SJCRH30 (cell line): ENCODE measurements around the gene KRTAP4-7. TPM values are rescaled to one million over a fixed set of nuclear protein-coding genes. Genes with fewer than 3 reads are reported as not detected.

ENCODE experiments used
- total RNA-seq: library from RNA; depleted of rRNA; stranded (reverse); fragments of >200 nt; shearing (Covaris generic); gene quantifications from 2 replicates; pipeline ENCODE4 v1.2.3, GENCODE V29; 2014; rRNA removed

The KRTAP4-7 gene
- total RNA-seq, 1 experiment from 2014 or later = 0.18 TPM

Other genes with a start within 250 kb of the KRTAP4-7 start
- gene KRT12, start 216.9 kb upstream of the KRTAP4-7 start, total RNA-seq = not detected in 2 replicates
- gene KRT20, start 198.9 kb upstream of the KRTAP4-7 start, total RNA-seq = 0.08 and 0.28 TPM in 2 replicates
- not detected in 2 replicates for gene KRT23, start 146.5 kb upstream of the KRTAP4-7 start, total RNA-seq
- not detected in 2 replicates for gene KRT39, start 117.2 kb upstream of the KRTAP4-7 start, total RNA-seq
- not detected in 2 replicates for gene KRT40, start 99.8 kb upstream of the KRTAP4-7 start, total RNA-seq
- gene KRTAP3-3, start 90.0 kb upstream of the KRTAP4-7 start, total RNA-seq = not detected in 2 replicates
- not detected in 2 replicates for gene KRTAP3-2, start 84.2 kb upstream of the KRTAP4-7 start, total RNA-seq
- not detected in 2 replicates for gene KRTAP3-1, start 75.0 kb upstream of the KRTAP4-7 start, total RNA-seq
- not detected in 2 replicates for gene KRTAP1-5, start 56.9 kb upstream of the KRTAP4-7 start, total RNA-seq
- not detected in 2 replicates for gene KRTAP1-4, start 54.0 kb upstream of the KRTAP4-7 start, total RNA-seq
- not detected in 2 replicates for gene KRTAP1-3, start 49.3 kb upstream of the KRTAP4-7 start, total RNA-seq
- gene KRTAP1-1, start 42.7 kb upstream of the KRTAP4-7 start, total RNA-seq = not detected in 2 replicates
- not detected in 2 replicates for gene KRTAP2-1, start 36.8 kb upstream of the KRTAP4-7 start, total RNA-seq
- gene KRTAP2-2, start 28.9 kb upstream of the KRTAP4-7 start, total RNA-seq = not detected in 2 replicates
- not detected in 2 replicates for gene KRTAP2-3, start 24.0 kb upstream of the KRTAP4-7 start, total RNA-seq
- not detected in 2 replicates for gene KRTAP2-4, start 18.3 kb upstream of the KRTAP4-7 start, total RNA-seq
- not detected in 2 replicates for gene KRTAP4-8, start 14.0 kb downstream of the KRTAP4-7 start, total RNA-seq
- gene KRTAP4-16, start 18.1 kb downstream of the KRTAP4-7 start, total RNA-seq = not detected in 2 replicates
- not detected in 2 replicates for gene KRTAP4-9, start 21.2 kb downstream of the KRTAP4-7 start, total RNA-seq
- gene KRTAP4-11, start 34.2 kb downstream of the KRTAP4-7 start, total RNA-seq = not detected in 2 replicates
- gene KRTAP4-12, start 40.0 kb downstream of the KRTAP4-7 start, total RNA-seq = 0.22 TPM in 1 of 2 replicates, not detected in the other
- not detected in 2 replicates for gene KRTAP4-6, start 56.4 kb downstream of the KRTAP4-7 start, total RNA-seq
- not detected in 2 replicates for gene KRTAP4-5, start 65.7 kb downstream of the KRTAP4-7 start, total RNA-seq
- not detected in 2 replicates for gene KRTAP4-4, start 76.6 kb downstream of the KRTAP4-7 start, total RNA-seq
- not detected in 2 replicates for gene KRTAP4-3, start 84.1 kb downstream of the KRTAP4-7 start, total RNA-seq
- 0.14 TPM in 1 of 2 replicates, not detected in the other for gene KRTAP4-2, start 94.1 kb downstream of the KRTAP4-7 start, total RNA-seq
- gene KRTAP4-1, start 100.8 kb downstream of the KRTAP4-7 start, total RNA-seq = not detected in 2 replicates
- gene KRTAP9-1, start 105.7 kb downstream of the KRTAP4-7 start, total RNA-seq = not detected in 2 replicates
- not detected in 2 replicates for gene KRTAP9-2, start 142.5 kb downstream of the KRTAP4-7 start, total RNA-seq
- not detected in 2 replicates for gene KRTAP9-3, start 148.3 kb downstream of the KRTAP4-7 start, total RNA-seq
- gene KRTAP9-8, start 153.8 kb downstream of the KRTAP4-7 start, total RNA-seq = not detected in 2 replicates
- 0.10 TPM in 1 of 2 replicates, not detected in the other for gene KRTAP9-4, start 165.5 kb downstream of the KRTAP4-7 start, total RNA-seq
- gene KRTAP9-9, start 171.2 kb downstream of the KRTAP4-7 start, total RNA-seq = not detected in 2 replicates
- not detected in 2 replicates for gene KRTAP9-6, start 181.2 kb downstream of the KRTAP4-7 start, total RNA-seq
- gene KRTAP9-7, start 191.5 kb downstream of the KRTAP4-7 start, total RNA-seq = not detected in 2 replicates
- gene KRTAP29-1, start 218.7 kb downstream of the KRTAP4-7 start, total RNA-seq = not detected in 2 replicates
- not detected in 2 replicates for gene KRTAP16-1, start 225.2 kb downstream of the KRTAP4-7 start, total RNA-seq
- gene KRTAP17-1, start 231.6 kb downstream of the KRTAP4-7 start, total RNA-seq = not detected in 2 replicates